ENCODE results near the gene LCE7A.

LCE7A gene

DNA sequence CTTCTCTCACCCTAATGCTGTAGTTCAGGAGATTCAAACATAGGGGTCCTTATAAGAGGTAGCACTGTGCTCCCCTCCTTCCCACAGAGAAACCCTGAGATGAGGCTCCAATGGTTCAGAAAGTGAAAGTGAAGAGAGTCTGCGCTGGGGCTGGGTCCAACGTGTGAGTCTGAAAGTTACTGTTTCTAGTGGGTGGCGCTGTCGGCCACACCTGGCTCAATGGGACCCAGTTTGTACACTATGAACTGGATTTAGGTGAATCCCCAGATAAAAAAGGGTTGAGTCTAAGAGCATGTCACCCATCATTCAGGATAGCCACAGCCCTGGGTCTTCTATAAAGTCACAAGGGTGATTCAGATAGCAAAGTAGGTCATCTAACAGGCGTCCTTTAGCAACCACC is 21.1 kb downstream of the LCE7A start:
- no peak for DNase-seq

- no peak for DNase-seq
Measured at GRCh38 chr1:152884085-152884484, 24.3 kb downstream of the LCE7A start.

DNA sequence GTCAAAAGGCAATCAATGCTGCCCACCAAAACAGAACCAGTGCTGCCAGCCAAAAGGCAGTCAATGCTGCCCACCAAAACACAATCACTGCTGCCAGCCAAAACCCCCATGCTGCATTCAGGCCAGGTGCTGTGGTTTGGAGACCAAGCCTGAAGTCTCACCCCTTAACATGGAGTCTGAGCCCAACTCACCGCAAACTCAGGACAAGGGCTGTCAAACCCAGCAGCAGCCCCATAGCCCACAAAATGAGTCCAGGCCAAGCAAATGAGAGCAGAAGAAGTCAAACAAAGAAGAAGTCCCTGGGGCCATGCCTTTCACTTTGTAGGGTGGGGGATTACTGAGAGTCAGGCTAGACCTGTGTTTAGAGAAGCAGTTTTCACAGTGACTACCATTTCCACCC is 24.7 kb downstream of the LCE7A start:
- no peak for DNase-seq

GRCh38 chr1:152884966-152885624 is 25.3 kb downstream of the LCE7A start:
- DNase-seq = no peak

GRCh38 chr1:152886085-152886484 is 26.3 kb downstream of the LCE7A start:
- no peak for DNase-seq

DNA sequence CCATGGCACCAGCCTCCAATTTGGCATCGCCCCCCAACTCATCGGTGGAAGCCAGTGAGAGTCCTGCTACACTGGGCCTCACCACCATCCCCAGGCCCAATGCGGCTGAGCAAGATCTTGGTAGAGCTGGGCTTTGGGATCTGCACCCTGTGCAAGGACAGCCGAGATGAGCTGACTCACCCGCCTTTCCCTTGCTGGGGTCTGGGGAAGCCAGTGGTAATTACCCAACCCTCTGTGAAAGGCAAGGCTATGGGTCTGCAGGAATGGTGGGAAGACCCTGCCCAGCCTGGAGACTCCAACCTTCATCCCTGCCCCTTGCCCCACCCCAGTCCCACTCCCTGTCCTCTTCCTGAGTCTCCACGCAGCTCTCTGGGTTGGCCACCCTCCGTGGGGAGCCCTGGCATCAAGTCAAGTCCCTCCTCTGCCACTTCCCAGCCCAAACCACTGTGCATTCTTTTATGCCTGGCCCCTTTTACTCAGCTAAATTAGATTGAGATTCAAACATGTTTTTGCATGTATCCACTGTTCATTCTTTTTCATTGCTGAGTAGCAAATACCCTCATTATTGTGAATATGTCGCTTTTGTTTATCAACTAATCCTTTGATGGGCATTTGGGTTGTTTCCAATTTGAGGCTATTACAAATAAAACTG is 27.1 kb downstream of the LCE7A start:
- DNase-seq = no peak

DNA sequence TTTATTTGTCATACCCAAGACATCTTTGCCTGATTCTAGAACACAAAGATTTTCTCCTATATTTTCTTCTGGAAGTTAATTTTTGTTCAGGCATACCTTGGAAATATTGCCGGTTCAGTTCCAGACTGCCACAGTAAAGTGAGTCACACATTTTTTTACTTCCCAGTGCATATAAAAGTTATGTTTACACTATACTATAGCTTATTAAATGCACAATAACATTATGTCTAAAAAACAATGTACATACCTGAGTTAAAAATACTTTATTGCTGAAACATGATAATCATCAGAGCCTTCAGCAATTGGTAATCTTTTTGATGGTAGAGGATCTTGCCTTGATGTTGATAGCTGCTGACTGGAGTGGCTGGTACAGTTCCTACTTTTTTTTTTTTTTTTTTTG is 28.3 kb downstream of the LCE7A start:
- no peak for DNase-seq

DNA sequence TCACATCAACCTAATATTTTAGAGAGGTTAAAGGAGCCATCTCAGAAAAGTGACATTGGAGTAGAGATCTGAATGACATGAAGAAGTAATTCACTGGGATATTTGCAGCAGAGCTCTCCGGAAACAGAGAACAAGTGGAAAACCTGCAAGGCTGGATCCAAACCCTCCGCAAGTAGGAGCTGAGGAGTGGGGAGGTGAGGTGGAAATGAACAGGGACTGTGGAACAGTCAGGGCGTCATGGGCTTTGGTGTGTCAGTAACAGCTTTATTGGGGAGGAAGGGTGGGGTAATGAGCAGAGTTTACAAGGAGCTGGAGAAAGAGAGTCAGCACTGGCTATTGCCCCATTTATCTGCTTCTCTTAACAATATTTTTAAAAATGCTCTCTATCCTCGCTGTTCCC is 39.2 kb downstream of the LCE7A start:
- DNase-seq = no peak

GRCh38 chr1:152899883-152900282 is 40.1 kb downstream of the LCE7A start:
- DNase-seq = no peak

- no peak for DNase-seq
Measured at GRCh38 chr1:152901631-152902030, 41.8 kb downstream of the LCE7A start.

GRCh38 chr1:152902636-152903035 is 42.8 kb downstream of the LCE7A start:
- no peak for DNase-seq

- no peak for DNase-seq
Measured at GRCh38 chr1:152904688-152905440, 45.1 kb downstream of the LCE7A start.

DNA sequence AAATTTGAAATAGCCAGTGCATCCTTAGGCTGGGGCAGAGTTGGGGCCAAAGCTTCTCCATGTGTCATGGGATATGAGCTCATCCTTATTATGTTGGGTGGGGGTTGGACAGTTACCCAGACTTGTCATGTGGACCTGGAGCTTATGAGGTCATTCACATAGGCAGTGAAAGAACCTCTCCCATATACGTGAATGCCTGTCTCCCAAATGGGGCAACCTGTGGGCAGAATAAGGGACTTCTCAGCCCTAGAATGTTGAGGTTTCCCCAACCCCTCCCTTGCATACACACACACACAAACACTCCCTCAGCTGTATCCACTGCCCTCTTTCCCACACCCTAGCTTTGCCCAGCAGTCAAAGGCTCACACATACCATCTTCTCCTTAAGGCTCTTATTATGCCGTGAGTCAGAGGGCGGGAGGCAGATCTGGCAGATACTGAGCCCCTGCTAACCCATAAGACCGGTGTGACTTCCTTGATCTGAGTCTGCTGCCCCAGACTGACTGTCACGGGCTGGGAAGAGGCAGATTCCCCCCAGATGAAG is 46.3 kb downstream of the LCE7A start:
- no peak for DNase-seq

- DNase-seq = no peak
Measured at GRCh38 chr1:152907686-152908601, 48.1 kb downstream of the LCE7A start, which contains the start of gene IVL. TSS of gene IVL (plus strand) at chr1:152908546. CDS start at chr1:152909798, 1,252 bp downstream.

DNA sequence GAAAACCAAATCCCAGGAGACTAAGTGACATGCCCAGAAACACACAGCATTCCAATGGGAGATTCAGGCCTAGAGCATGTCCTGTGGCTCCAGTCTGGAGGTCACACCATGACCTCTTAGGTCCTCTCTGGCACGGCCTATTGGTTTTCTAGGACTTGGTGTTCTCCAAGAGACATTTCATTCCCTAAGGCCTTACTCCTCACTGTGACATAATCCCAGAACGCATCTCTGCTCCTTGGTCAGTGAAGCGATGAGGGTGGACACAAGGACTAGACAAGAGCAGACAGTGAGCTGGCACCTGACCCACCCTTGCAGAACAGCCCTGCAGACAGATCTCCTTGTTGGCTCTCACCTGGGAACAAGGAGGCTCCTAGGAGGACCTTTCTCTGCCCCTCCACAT is 49.4 kb downstream of the LCE7A start:
- no peak for DNase-seq

Measured in left hindlimb (tissue), 1 donor.